K562 (cell line): ENCODE data around the gene TMEM135. TPM values are rescaled to one million over a fixed set of nuclear protein-coding genes. Genes with fewer than 3 reads are reported as not detected.

Experiments
- ATAC-seq: fragments of 200-7000 bp; cut with Tn5 transposase; 3 replicates; pipeline ENCODE4 v1.9.1; 2020; ENCODE audit warnings: moderate library complexity
- BruUV-seq: library from RNA; stranded (reverse); fragments of 400-500 nt; replicated peaks from 2 replicates; lab custom pipeline; 2021; lab: Mats Ljungman, UMichigan
- CTCF ChIA-PET: fragments of 300-600 bp; formaldehyde crosslinking; extraction: SDS; loops from one replicate; lab custom pipeline; 2021; ENCODE audit warnings: low intra/inter-chr PET ratio; lab: Yijun Ruan, JAX
- POLR2A ChIA-PET: fragments of 300-600, 350-650 bp; sonication (Branson Sonifier 250); formaldehyde crosslinking; extraction: SDS; loops from one replicate; lab custom pipeline; 2021; ENCODE audit warnings: antibody characterized with exemption, inconsistent platforms; lab: Yijun Ruan, JAX
- DNase-seq, 4 experiments: peaks; one replicate each; pipeline versions ENCODE4 v3.0.0 to v3.0.0-alpha.2; 2011 to 2018; ENCODE audit warnings: low spot score in 3 of 4, mixed read lengths in 3 of 4; ENCODE audit errors: extremely low read depth in 1 of 4
- FAIRE-seq: peaks from 2 replicates; lab custom pipeline; 2011; peaks lifted over from hg19 to GRCh38; lab: Jason Lieb, UNC
- H2AFZ ChIP-seq: 2 replicates; pipeline ENCODE4 v1.6.0; 2011; ENCODE audit warnings: low read depth, low read length, control low read depth, inconsistent platforms
- H3K27ac ChIP-seq: fragments of 200-600 bp; 3 replicates; pipeline ENCODE4 v1.8.0; 2011; ENCODE audit warnings: low read depth, mild to moderate bottlenecking, control low read depth, inconsistent platforms, low read length, moderate library complexity, mixed read lengths; ENCODE audit errors: extremely low read depth
- H3K27me3 ChIP-seq, 2 experiments: fragments of 300-600 bp in 1 of 2; 2 replicates in 1 of 2; 3 replicates in 1 of 2; pipeline versions ENCODE4 v1.6.0 to v1.8.0; 2011; ENCODE audit warnings: inconsistent platforms in 2 of 2, low read length in 2 of 2, mild to moderate bottlenecking in 1 of 2, mixed read lengths in 1 of 2, moderate library complexity in 1 of 2; ENCODE audit not compliant: control insufficient read depth in 2 of 2, insufficient read depth in 2 of 2
- H3K36me3 ChIP-seq: fragments of 300-600 bp; 3 replicates; pipeline ENCODE4 v1.8.0; 2011; ENCODE audit warnings: mild to moderate bottlenecking, low read length, inconsistent platforms; ENCODE audit not compliant: control insufficient read depth, insufficient read depth
- H3K4me1 ChIP-seq, 2 experiments: fragments of 200-600 bp in 1 of 2; replicated peaks in 1 of 2; 2 replicates in 1 of 2; 3 replicates in 1 of 2; pipeline versions ENCODE4 v1.5.1 to v1.8.0; 2011; ENCODE audit warnings: inconsistent platforms in 2 of 2, low read length in 2 of 2, mild to moderate bottlenecking in 1 of 2, mixed read lengths in 1 of 2, moderate library complexity in 1 of 2; ENCODE audit not compliant: control insufficient read depth in 2 of 2, insufficient read depth in 2 of 2
- H3K4me2 ChIP-seq: 2 replicates; pipeline ENCODE4 v1.6.1; 2011; ENCODE audit warnings: low read length, control low read depth, inconsistent platforms, mixed read lengths; ENCODE audit not compliant: insufficient read depth
- H3K4me3 ChIP-seq: fragments of 200-600 bp; sonication (generic), shearing (Covaris generic); 2 replicates; pipeline ENCODE4 v1.5.1; 2016; ENCODE audit warnings: control low read depth, inconsistent platforms
- H3K79me2 ChIP-seq: fragments of 200-600 bp; 3 replicates; pipeline ENCODE4 v1.8.0; 2011; ENCODE audit warnings: low read length, inconsistent platforms; ENCODE audit not compliant: control insufficient read depth, insufficient read depth
- H3K9ac ChIP-seq, 2 experiments: 2 replicates each; pipeline versions ENCODE4 v1.6.0 to v1.6.1; 2011; ENCODE audit warnings: low read depth in 2 of 2, low read length in 2 of 2, control low read depth in 1 of 2, inconsistent platforms in 1 of 2, mild to moderate bottlenecking in 1 of 2, mixed read lengths in 1 of 2; ENCODE audit not compliant: insufficient read depth in 1 of 2
- H3K9me1 ChIP-seq: one replicate; pipeline ENCODE4 v1.6.0; 2011; ENCODE audit warnings: inconsistent platforms, mild to moderate bottlenecking, low read length, moderate library complexity; ENCODE audit not compliant: control insufficient read depth, insufficient read depth
- H3K9me3 ChIP-seq: replicated peaks from 2 replicates; pipeline ENCODE4 v1.5.1; 2011; ENCODE audit warnings: low read depth, low read length, inconsistent platforms; ENCODE audit not compliant: control insufficient read depth, insufficient read depth
- H4K20me1 ChIP-seq: replicated peaks from 2 replicates; pipeline ENCODE4 v1.6.1; 2011; ENCODE audit warnings: low read length, inconsistent platforms, mixed read lengths; ENCODE audit not compliant: control insufficient read depth, insufficient read depth
- ATF6 ChIP-seq: sonication (generic); formaldehyde crosslinking; IDR thresholded peaks from 2 replicates; pipeline ENCODE4 v1.4.0; 2020; ENCODE audit warnings: mild to moderate bottlenecking, missing genetic modification reagents
- XRCC5 ChIP-seq: fragments of 200-400 bp; formaldehyde crosslinking; IDR thresholded peaks from 2 replicates; pipeline ENCODE4 v1.6.1; 2017; ENCODE audit warnings: low read depth, mild to moderate bottlenecking, low read length
- ZHX1 ChIP-seq: fragments of 150-350 bp; conservative IDR thresholded peaks from 2 replicates; pipeline ENCODE4 v1.6.1; 2014; ENCODE audit warnings: low read length
- WGBS: fragments of 100-300 bp; shearing (Covaris generic); methylation state at CpG from one replicate; pipeline ENCODE4 v1.1.6; 2016; ENCODE audit warnings: low coverage, mixed read lengths; ENCODE audit not compliant: insufficient coverage; ENCODE audit errors: missing lambda C conversion rate; 5-methylcytosine and 5-hydroxymethylcytosine counted together
- in situ Hi-C: fragments of 300-500 bp; cut with MboI; formaldehyde crosslinking; loops from 4 replicates; pipeline ENCODE4 v1.15.0; 2018; ENCODE audit warnings: inconsistent platforms, mixed read lengths
- intact Hi-C: fragments of 100-400 bp; cut with micrococcal nuclease; formaldehyde crosslinking; loops from 2 replicates; pipeline ENCODE4 v1.14.2; 2022
- polyA plus RNA-seq, 8 experiments: library from polyadenylated mRNA; depleted of rRNA in 4 of 8; stranded (reverse) in 5 of 8; unstranded in 3 of 8; fragments of >200 nt; fragmentation: Nextera tagmentation in 2 of 8; fragmentation: Illumina TruSeq in 1 of 8; extraction: Ambion mirVana in 2 of 8; extraction: Trizol in 1 of 8; gene quantifications; 2 replicates each; pipeline versions ENCODE4 v1.2.1 to v1.2.3, GENCODE V29; 2011 to 2014; ENCODE audit warnings: inconsistent platforms in 1 of 8, missing spikeins in 1 of 8
- total RNA-seq, 7 experiments: library from RNA; depleted of rRNA in 6 of 7; stranded (reverse); fragments of >200 nt in 6 of 7; fragmentation: Illumina TruSeq in 2 of 7; extraction: Trizol in 2 of 7; gene quantifications; 2 replicates each; pipeline versions ENCODE4 v1.2.1 to v1.2.3, GENCODE V29; 2011 to 2021; ENCODE audit warnings: low replicate concordance in 1 of 7

The TMEM135 gene
- total and polyA plus RNA-seq, 9 of the 15 experiments (the other 6 are each of a cell fraction or from before 2014, with no cell fraction given): 17.3 to 53.6 (median 24.9) TPM

DNA sequence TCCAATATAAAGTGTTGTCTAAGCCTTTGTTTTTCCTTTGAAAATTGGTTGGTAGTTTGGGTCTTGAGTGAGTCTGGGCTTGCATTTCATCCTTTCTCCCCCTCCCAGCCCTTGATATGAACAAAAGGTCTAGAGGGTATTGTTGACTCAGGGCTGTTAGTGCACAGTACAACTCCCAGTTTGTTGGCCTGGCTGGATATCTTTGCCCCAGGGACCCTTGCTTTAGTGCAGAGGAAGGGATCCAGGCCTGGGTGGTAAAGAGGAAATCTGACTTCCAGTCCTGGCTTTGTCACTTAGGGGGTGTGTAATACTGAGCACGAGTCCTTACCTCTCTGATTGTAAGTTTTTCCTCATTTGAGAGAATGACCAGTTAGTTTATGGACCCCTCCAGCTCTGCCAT is 330.4 kb downstream of the TMEM135 start:
- in situ Hi-C loops: no loop called here
- H3K79me2 ChIP-seq: no peaks in the 10 kb centered on the region
- H3K4me3 ChIP-seq: no peak overlapping the region
- H4K20me1 ChIP-seq: no peaks in the 10 kb centered on the region
- 12% methylated on average over 1 of the region's 1 CpG for WGBS
- no peak overlapping the region for H3K27ac ChIP-seq
- H3K36me3 ChIP-seq: no peaks in the 10 kb centered on the region
- no peak for FAIRE-seq
- H3K27me3 ChIP-seq: peaks cover 0 to 6% of the 10 kb centered on the region in 2 experiments; a peak in 4 of 5 replicates
- no peaks in the 10 kb centered on the region for H3K4me1 ChIP-seq
- CTCF ChIA-PET: no interaction called here
- no TSS peak for BruUV-seq
- no peak for ATAC-seq
- H3K9ac ChIP-seq: no peak overlapping the region
- intact Hi-C loops: no loop called here
- no peak overlapping the region for H2AFZ ChIP-seq
- H3K4me2 ChIP-seq: no peak overlapping the region
- H3K9me1 ChIP-seq: no peaks in the 10 kb centered on the region
- no peak for TF ChIP-seq ZHX1
- TF ChIP-seq XRCC5: no peak
- TF ChIP-seq ATF6: no peak
- TF ChIP-seq, all 486 proteins: peak for 0
- POLR2A ChIA-PET: interaction anchor here (0.9 kb wide), 1 partner anchor 32 kb away, joined by 3 read pairs; no protein-coding TSS in a partner anchor
- no peaks in the 10 kb centered on the region for H3K9me3 ChIP-seq
- no peak for DNase-seq
